Measurements from ENCODE around the gene CATSPERE. TPM values are rescaled to one million over a fixed set of nuclear protein-coding genes. Genes with fewer than 3 reads are reported as not detected.

Gene CATSPERE, protein sequence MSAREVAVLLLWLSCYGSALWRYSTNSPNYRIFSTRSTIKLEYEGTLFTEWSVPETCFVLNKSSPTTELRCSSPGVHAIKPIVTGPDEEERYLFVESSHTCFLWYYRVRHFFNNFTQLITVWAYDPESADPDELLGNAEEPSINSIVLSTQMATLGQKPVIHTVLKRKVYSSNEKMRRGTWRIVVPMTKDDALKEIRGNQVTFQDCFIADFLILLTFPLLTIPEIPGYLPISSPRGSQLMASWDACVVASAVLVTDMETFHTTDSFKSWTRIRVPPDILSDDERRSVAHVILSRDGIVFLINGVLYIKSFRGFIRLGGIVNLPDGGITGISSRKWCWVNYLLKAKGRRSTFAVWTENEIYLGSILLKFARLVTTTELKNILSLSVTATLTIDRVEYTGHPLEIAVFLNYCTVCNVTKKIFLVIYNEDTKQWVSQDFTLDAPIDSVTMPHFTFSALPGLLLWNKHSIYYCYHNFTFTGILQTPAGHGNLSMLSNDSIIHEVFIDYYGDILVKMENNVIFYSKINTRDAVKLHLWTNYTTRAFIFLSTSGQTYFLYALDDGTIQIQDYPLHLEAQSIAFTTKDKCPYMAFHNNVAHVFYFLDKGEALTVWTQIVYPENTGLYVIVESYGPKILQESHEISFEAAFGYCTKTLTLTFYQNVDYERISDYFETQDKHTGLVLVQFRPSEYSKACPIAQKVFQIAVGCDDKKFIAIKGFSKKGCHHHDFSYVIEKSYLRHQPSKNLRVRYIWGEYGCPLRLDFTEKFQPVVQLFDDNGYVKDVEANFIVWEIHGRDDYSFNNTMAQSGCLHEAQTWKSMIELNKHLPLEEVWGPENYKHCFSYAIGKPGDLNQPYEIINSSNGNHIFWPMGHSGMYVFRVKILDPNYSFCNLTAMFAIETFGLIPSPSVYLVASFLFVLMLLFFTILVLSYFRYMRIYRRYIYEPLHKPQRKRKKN
- total RNA-seq, result 5.5 TPM
- polyA plus RNA-seq, result 0.38 TPM

- Histone ChIP-seq H3K4me1 (ENCODE audit: insufficient read depth) (no peaks in the 10 kb centered on the region), H3K4me3 (ENCODE audit: low read depth, low read length) (peak within 1 kb of the TSS; percentile 59), H3K27ac (ENCODE audit: low read depth) (peak within 1 kb of the TSS; percentile 95), H3K36me3 (ENCODE audit: insufficient read depth) (no peaks in the 10 kb centered on the region)
- DNase-seq (ENCODE audit: extremely low spot score), result no peak
- 14% methylated on average over 61 of the region's 61 CpGs for WGBS
Observed at GRCh38 chr1:244461245-244462071, at the start of gene CATSPERE. CATSPERE (plus strand) TSS chr1:244461273; CDS start chr1:244461430, 157 bp downstream.

- Histone ChIP-seq H3K4me3 (ENCODE audit: low read depth, low read length) (no peak overlapping the region), H3K4me1 (ENCODE audit: insufficient read depth) (no peaks in the 10 kb centered on the region), H3K36me3 (ENCODE audit: insufficient read depth) (peaks cover 11% of the 10 kb centered on the region), H3K27ac (ENCODE audit: low read depth) (no peak overlapping the region)
- no peak for DNase-seq (ENCODE audit: extremely low spot score)
- 95% methylated on average over 5 of the region's 5 CpGs for WGBS
Observed at GRCh38 chr1:244412176-244412575, 48.9 kb upstream of the CATSPERE start.

DNA sequence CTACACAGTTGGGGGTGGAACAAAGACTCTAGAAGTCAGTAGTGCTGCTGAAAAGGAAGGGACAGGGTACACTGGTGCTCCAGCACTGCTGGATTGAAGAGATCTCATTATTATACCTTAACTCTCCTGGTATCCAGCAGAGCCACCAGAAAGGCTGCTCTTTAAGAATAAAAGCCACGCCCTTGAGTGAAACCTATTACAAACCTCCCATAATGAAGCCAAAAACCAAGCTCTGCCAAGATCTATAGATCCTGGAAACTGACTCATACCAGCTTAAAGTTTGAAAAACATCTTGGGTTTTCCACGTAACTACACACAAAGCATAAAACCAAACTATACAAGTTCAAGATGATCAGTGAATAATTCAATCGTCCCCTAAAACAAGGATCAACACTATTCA, 47.3 kb upstream of the CATSPERE start:
- WGBS, result 95% methylated on average over 3 of the region's 3 CpGs
- peaks cover 13% of the 10 kb centered on the region for H3K36me3 ChIP-seq (ENCODE audit: insufficient read depth)

GRCh38 chr1:244414543-244414942, 46.5 kb upstream of the CATSPERE start:
- WGBS, result 93% methylated on average over 1 of the region's 1 CpG
- Histone ChIP-seq H3K4me1 (ENCODE audit: insufficient read depth) (no peaks in the 10 kb centered on the region), H3K36me3 (ENCODE audit: insufficient read depth) (peaks cover 13% of the 10 kb centered on the region), H3K27ac (ENCODE audit: low read depth) (no peak overlapping the region), H3K4me3 (ENCODE audit: low read depth, low read length) (no peak overlapping the region)
- DNase-seq (ENCODE audit: extremely low spot score), result no peak

More for the DNA sequence above, 47.3 kb upstream of the CATSPERE start:
- DNase-seq (ENCODE audit: extremely low spot score), result no peak
- H3K27ac ChIP-seq (ENCODE audit: low read depth), result no peak overlapping the region
- H3K4me1 ChIP-seq (ENCODE audit: insufficient read depth), result no peaks in the 10 kb centered on the region
- H3K4me3 ChIP-seq (ENCODE audit: low read depth, low read length), result no peak overlapping the region

- Histone ChIP-seq H3K27ac (ENCODE audit: low read depth) (no peak overlapping the region), H3K4me3 (ENCODE audit: low read depth, low read length) (no peak overlapping the region), H3K36me3 (ENCODE audit: insufficient read depth) (peaks cover 14% of the 10 kb centered on the region), H3K4me1 (ENCODE audit: insufficient read depth) (no peaks in the 10 kb centered on the region)
- no peak for DNase-seq (ENCODE audit: extremely low spot score)
- 91% methylated on average over 4 of the region's 4 CpGs for WGBS
Observed at GRCh38 chr1:244419024-244419423, 42.0 kb upstream of the CATSPERE start.

GRCh38 chr1:244422174-244422573, 38.9 kb upstream of the CATSPERE start:
- DNase-seq (ENCODE audit: extremely low spot score), result no peak
- H3K27ac ChIP-seq (ENCODE audit: low read depth), result no peak overlapping the region
- H3K36me3 ChIP-seq (ENCODE audit: insufficient read depth), result peaks cover 9% of the 10 kb centered on the region
- no peak overlapping the region for H3K4me3 ChIP-seq (ENCODE audit: low read depth, low read length)
- H3K4me1 ChIP-seq (ENCODE audit: insufficient read depth), result no peaks in the 10 kb centered on the region
- WGBS, result 74% methylated on average over 1 of the region's 1 CpG

DNA sequence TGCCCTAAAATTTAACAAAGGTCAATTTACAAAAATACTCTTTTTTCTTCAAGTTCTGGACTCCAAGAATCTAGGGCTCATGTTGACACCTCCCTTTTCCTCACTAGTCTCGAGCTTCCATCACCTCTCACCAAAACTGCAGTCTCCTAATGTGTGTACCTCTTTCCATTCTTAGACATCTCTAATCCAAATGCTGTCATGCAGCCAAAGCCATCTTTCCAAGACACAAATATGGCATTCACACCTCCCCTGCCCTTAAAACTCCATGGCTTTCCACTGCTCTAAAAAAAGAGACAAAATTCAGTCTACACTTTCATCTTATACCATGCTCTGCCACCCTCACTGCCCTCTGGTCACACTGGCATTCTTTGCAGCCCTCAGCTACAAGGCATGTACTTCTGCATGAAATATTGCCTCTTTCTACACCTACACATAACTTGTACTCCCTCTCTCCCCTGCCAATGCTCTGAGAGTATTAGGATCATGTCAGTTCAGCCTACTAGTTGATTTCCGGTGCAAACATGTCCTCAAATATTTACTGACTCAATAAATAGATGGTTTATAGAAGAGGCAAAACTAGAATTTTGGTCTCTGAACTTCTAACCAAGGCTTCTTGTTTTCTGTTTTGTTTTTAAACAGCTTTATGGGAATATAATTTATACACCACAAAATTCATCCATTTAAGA, 36.3 kb upstream of the CATSPERE start:
- H3K36me3 ChIP-seq (ENCODE audit: insufficient read depth), result peaks cover 5% of the 10 kb centered on the region
- no peak for DNase-seq (ENCODE audit: extremely low spot score)
- no peak overlapping the region for H3K27ac ChIP-seq (ENCODE audit: low read depth)
- 58% methylated on average over 2 of the region's 2 CpGs for WGBS
- no peak overlapping the region for H3K4me3 ChIP-seq (ENCODE audit: low read depth, low read length)
- H3K4me1 ChIP-seq (ENCODE audit: insufficient read depth), result no peaks in the 10 kb centered on the region

GRCh38 chr1:244427647-244428046, 33.4 kb upstream of the CATSPERE start:
- Histone ChIP-seq H3K36me3 (ENCODE audit: insufficient read depth) (peaks cover 5% of the 10 kb centered on the region), H3K27ac (ENCODE audit: low read depth) (no peak overlapping the region), H3K4me3 (ENCODE audit: low read depth, low read length) (no peak overlapping the region), H3K4me1 (ENCODE audit: insufficient read depth) (no peaks in the 10 kb centered on the region)
- DNase-seq (ENCODE audit: extremely low spot score), result no peak

GRCh38 chr1:244429818-244430217, 31.3 kb upstream of the CATSPERE start:
- Histone ChIP-seq H3K4me1 (ENCODE audit: insufficient read depth) (no peaks in the 10 kb centered on the region), H3K27ac (ENCODE audit: low read depth) (no peak overlapping the region), H3K36me3 (ENCODE audit: insufficient read depth) (peaks cover 4% of the 10 kb centered on the region), H3K4me3 (ENCODE audit: low read depth, low read length) (no peak overlapping the region)
- 95% methylated on average over 3 of the region's 3 CpGs for WGBS
- DNase-seq (ENCODE audit: extremely low spot score), result no peak

DNA sequence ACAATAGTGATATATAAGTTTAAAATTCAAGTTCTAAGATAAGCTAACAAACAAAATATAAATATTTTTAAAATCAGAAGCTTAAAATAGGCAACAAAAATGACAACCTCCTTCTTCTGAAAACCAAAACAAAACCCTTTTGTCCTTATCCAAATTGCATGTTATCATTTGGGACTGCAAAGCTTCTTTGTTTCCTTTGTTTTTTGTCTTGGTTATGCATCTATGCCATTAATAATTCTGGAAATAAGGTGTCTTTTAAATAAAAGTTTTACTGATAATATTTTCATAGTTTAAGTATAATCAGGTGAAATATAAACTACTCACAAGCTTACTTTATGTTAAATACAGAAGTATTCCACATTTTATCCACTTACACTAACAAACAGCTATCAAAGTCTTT, 29.9 kb upstream of the CATSPERE start:
- Histone ChIP-seq H3K36me3 (ENCODE audit: insufficient read depth) (peaks cover 4% of the 10 kb centered on the region), H3K27ac (ENCODE audit: low read depth) (no peak overlapping the region), H3K4me1 (ENCODE audit: insufficient read depth) (no peaks in the 10 kb centered on the region), H3K4me3 (ENCODE audit: low read depth, low read length) (no peak overlapping the region)
- DNase-seq (ENCODE audit: extremely low spot score), result no peak

GRCh38 chr1:244435562-244436205, 25.4 kb upstream of the CATSPERE start:
- WGBS, result 78% methylated on average over 6 of the region's 6 CpGs
- Histone ChIP-seq H3K4me1 (ENCODE audit: insufficient read depth) (no peaks in the 10 kb centered on the region), H3K4me3 (ENCODE audit: low read depth, low read length) (no peak overlapping the region), H3K36me3 (ENCODE audit: insufficient read depth) (peaks cover 2% of the 10 kb centered on the region), H3K27ac (ENCODE audit: low read depth) (no peak overlapping the region)
- no peak for DNase-seq (ENCODE audit: extremely low spot score)

GRCh38 chr1:244436336-244437085, 24.6 kb upstream of the CATSPERE start:
- H3K4me1 ChIP-seq (ENCODE audit: insufficient read depth), result no peaks in the 10 kb centered on the region
- 81% methylated on average over 7 of the region's 7 CpGs for WGBS

More at GRCh38 chr1:244436336-244437085, 24.6 kb upstream of the CATSPERE start:
- Histone ChIP-seq H3K27ac (ENCODE audit: low read depth) (no peak overlapping the region), H3K36me3 (ENCODE audit: insufficient read depth) (peaks cover 2% of the 10 kb centered on the region), H3K4me3 (ENCODE audit: low read depth, low read length) (no peak overlapping the region)
- no peak for DNase-seq (ENCODE audit: extremely low spot score)
